ENCODE data around the gene EFCAB8.
"Not testable (repeated sequence)": the region's sequence is repeated elsewhere in the genome, so short reads cannot be mapped to it uniquely, and the experiment has no call there.

Gene EFCAB8

GRCh38 chr20:32909896-32910571 lies 51.3 kb downstream of the EFCAB8 start:
- DNase-seq (ENCODE audit: low spot score) = no peak

GRCh38 chr20:32911355-32911754 lies 52.6 kb downstream of the EFCAB8 start:
- no peak for DNase-seq (ENCODE audit: low spot score)

- no peak for DNase-seq (ENCODE audit: low spot score)
Observed at GRCh38 chr20:32912688-32913087, 54.0 kb downstream of the EFCAB8 start.

GRCh38 chr20:32914031-32914430 lies 55.3 kb downstream of the EFCAB8 start:
- DNase-seq (ENCODE audit: low spot score) = no peak

- no peak for DNase-seq (ENCODE audit: low spot score)
Observed at GRCh38 chr20:32917191-32917950, 58.6 kb downstream of the EFCAB8 start.

- no peak for DNase-seq (ENCODE audit: low spot score)
Observed at GRCh38 chr20:32918296-32918695, 59.6 kb downstream of the EFCAB8 start.

- no peak for DNase-seq (ENCODE audit: low spot score)
Observed at GRCh38 chr20:32918751-32919150, 60.0 kb downstream of the EFCAB8 start.

GRCh38 chr20:32920066-32920465 lies 61.3 kb downstream of the EFCAB8 start:
- no peak for DNase-seq (ENCODE audit: low spot score)

- no peak for DNase-seq (ENCODE audit: low spot score)
Observed at GRCh38 chr20:32920530-32921298, 62.0 kb downstream of the EFCAB8 start.

- no peak for DNase-seq (ENCODE audit: low spot score)
Observed at GRCh38 chr20:32922466-32922865, 63.7 kb downstream of the EFCAB8 start.

- DNase-seq (ENCODE audit: low spot score) = no peak
Observed at GRCh38 chr20:32924781-32925180, 66.1 kb downstream of the EFCAB8 start.

- DNase-seq (ENCODE audit: low spot score) = no peak
Observed at GRCh38 chr20:32925481-32926196, 66.9 kb downstream of the EFCAB8 start.

- DNase-seq (ENCODE audit: low spot score) = no peak
Observed at GRCh38 chr20:32929162-32929561, 70.4 kb downstream of the EFCAB8 start.

- no peak for DNase-seq (ENCODE audit: low spot score)
Observed at GRCh38 chr20:32930181-32930580, 71.5 kb downstream of the EFCAB8 start.

GRCh38 chr20:32930701-32931100 lies 72.0 kb downstream of the EFCAB8 start:
- no peak for DNase-seq (ENCODE audit: low spot score)

- no peak for DNase-seq (ENCODE audit: low spot score)
Observed at GRCh38 chr20:32934580-32934979, 75.9 kb downstream of the EFCAB8 start.

- DNase-seq (ENCODE audit: low spot score) = no peak
Observed at GRCh38 chr20:32941155-32941885, 82.6 kb downstream of the EFCAB8 start.

GRCh38 chr20:32943490-32944052 lies 84.8 kb downstream of the EFCAB8 start:
- no peak for DNase-seq (ENCODE audit: low spot score)

- DNase-seq (ENCODE audit: low spot score) = peak; percentile 66
Observed at GRCh38 chr20:32945710-32946221, 87.0 kb downstream of the EFCAB8 start.

GRCh38 chr20:32946629-32947028 lies 87.9 kb downstream of the EFCAB8 start:
- DNase-seq (ENCODE audit: low spot score) = no peak

- not testable (repeated sequence) for DNase-seq (ENCODE audit: low spot score)
Observed at GRCh38 chr20:32950539-32950938, 91.8 kb downstream of the EFCAB8 start.

Data from SW480 (cell line).